ENCODE results near the gene SPIRE1.
A peak's percentile ranks its signal among the peaks of the same experiment; 100 is the strongest.
"Not testable (repeated sequence)": the region's sequence is repeated elsewhere in the genome, so short reads cannot be mapped to it uniquely, and the experiment has no call there.

The SPIRE1 gene

GRCh38 chr18:12637901-12638643 is 19.8 kb downstream of the SPIRE1 start:
- TF ChIP-seq POLR2A (IDR thresholded peaks at IDR 0.05; ENCODE audit: low read length) (no peak), GATA1 (IDR thresholded peaks at IDR 0.05; ENCODE audit: low read depth, low read length) (no peak)
- DNase-seq, result no peak

- DNase-seq, result no peak
- no peak for TF ChIP-seq GATA1 (IDR thresholded peaks at IDR 0.05; ENCODE audit: low read depth, low read length)
- TF ChIP-seq POLR2A (IDR thresholded peaks at IDR 0.05; ENCODE audit: low read length), result no peak
Measured at GRCh38 chr18:12637393-12637792, 20.5 kb downstream of the SPIRE1 start.

- TF ChIP-seq POLR2A (IDR thresholded peaks at IDR 0.05; ENCODE audit: low read length) (no peak), GATA1 (IDR thresholded peaks at IDR 0.05; ENCODE audit: low read depth, low read length) (no peak)
- no peak for DNase-seq
Measured at GRCh38 chr18:12631831-12632477, 26.0 kb downstream of the SPIRE1 start.

- no peak for TF ChIP-seq GATA1 (IDR thresholded peaks at IDR 0.05; ENCODE audit: low read depth, low read length)
- no peak for TF ChIP-seq POLR2A (IDR thresholded peaks at IDR 0.05; ENCODE audit: low read length)
- DNase-seq, result no peak
Measured at GRCh38 chr18:12630136-12630535, 27.8 kb downstream of the SPIRE1 start.

- no peak for DNase-seq
- no peak for TF ChIP-seq GATA1 (IDR thresholded peaks at IDR 0.05; ENCODE audit: low read depth, low read length)
- no peak for TF ChIP-seq POLR2A (IDR thresholded peaks at IDR 0.05; ENCODE audit: low read length)
Measured at GRCh38 chr18:12628706-12629702, 28.9 kb downstream of the SPIRE1 start.

GRCh38 chr18:12627199-12627598 is 30.7 kb downstream of the SPIRE1 start:
- DNase-seq, result not testable (repeated sequence)

GRCh38 chr18:12625241-12625640 is 32.7 kb downstream of the SPIRE1 start:
- TF ChIP-seq GATA1 (IDR thresholded peaks at IDR 0.05; ENCODE audit: low read depth, low read length), result no peak
- no peak for TF ChIP-seq POLR2A (IDR thresholded peaks at IDR 0.05; ENCODE audit: low read length)
- no peak for DNase-seq

GRCh38 chr18:12621742-12622306 is 36.1 kb downstream of the SPIRE1 start:
- TF ChIP-seq POLR2A (IDR thresholded peaks at IDR 0.05; ENCODE audit: low read length), result no peak
- TF ChIP-seq GATA1 (IDR thresholded peaks at IDR 0.05; ENCODE audit: low read depth, low read length), result no peak
- peak in 1 of 2 experiments; percentile 60 for DNase-seq

GRCh38 chr18:12615748-12616147 is 42.2 kb downstream of the SPIRE1 start:
- TF ChIP-seq POLR2A (IDR thresholded peaks at IDR 0.05; ENCODE audit: low read length), result no peak
- TF ChIP-seq GATA1 (IDR thresholded peaks at IDR 0.05; ENCODE audit: low read depth, low read length), result no peak
- no peak for DNase-seq

GRCh38 chr18:12608301-12608700 is 49.6 kb downstream of the SPIRE1 start:
- DNase-seq, result no peak
- no peak for TF ChIP-seq POLR2A (IDR thresholded peaks at IDR 0.05; ENCODE audit: low read length)
- TF ChIP-seq GATA1 (IDR thresholded peaks at IDR 0.05; ENCODE audit: low read depth, low read length), result no peak

- peak in 1 of 2 experiments; percentile 55 for DNase-seq
- TF ChIP-seq POLR2A (IDR thresholded peaks at IDR 0.05; ENCODE audit: low read length), result no peak
- TF ChIP-seq GATA1 (IDR thresholded peaks at IDR 0.05; ENCODE audit: low read depth, low read length), result no peak
Measured at GRCh38 chr18:12606592-12607315, 51.2 kb downstream of the SPIRE1 start.

GRCh38 chr18:12604445-12605007 is 53.4 kb downstream of the SPIRE1 start:
- DNase-seq, result no peak
- TF ChIP-seq POLR2A (IDR thresholded peaks at IDR 0.05; ENCODE audit: low read length) (no peak), GATA1 (IDR thresholded peaks at IDR 0.05; ENCODE audit: low read depth, low read length) (no peak)

GRCh38 chr18:12599966-12600365 is 57.9 kb downstream of the SPIRE1 start:
- no peak for DNase-seq
- no peak for TF ChIP-seq POLR2A (IDR thresholded peaks at IDR 0.05; ENCODE audit: low read length)

Data from erythroblast (primary cell).